ENCODE results near the gene FAM117B. TPM values are rescaled to one million over a fixed set of nuclear protein-coding genes. Genes with fewer than 3 reads are reported as not detected.

The FAM117B gene
- total RNA-seq, 4 donors from 2014 or later: 0.26 to 14.0 (median 8.9) TPM

- Histone ChIP-seq H3K36me3 (no peaks in the 10 kb centered on the region), H3K4me1 (no peaks in the 10 kb centered on the region), H3K4me3 (no peak overlapping the region), H3K9me3 (no peaks in the 10 kb centered on the region), H3K27ac (no peak overlapping the region), H3K27me3 (no peaks in the 10 kb centered on the region)
- DNase-seq: no peak
- intact Hi-C loops (cut with DNase I; ENCODE audit: low total_unique reads): no loop called here
- TF ChIP-seq CTCF (IDR thresholded peaks at IDR 0.05) (no peak), POLR2A (IDR thresholded peaks at IDR 0.05) (no peak)
Observed at GRCh38 chr2:202769201-202769600, 134.4 kb downstream of the FAM117B start.

- no peak for TF ChIP-seq POLR2A (IDR thresholded peaks at IDR 0.05)
Observed at GRCh38 chr2:202771336-202771735, 136.6 kb downstream of the FAM117B start.

GRCh38 chr2:202771741-202772460, 137.1 kb downstream of the FAM117B start:
- intact Hi-C loops (cut with DNase I; ENCODE audit: low total_unique reads): no loop called here

More at GRCh38 chr2:202771336-202771735, 136.6 kb downstream of the FAM117B start:
- H3K9me3 ChIP-seq: no peaks in the 10 kb centered on the region
- no peaks in the 10 kb centered on the region for H3K27me3 ChIP-seq
- DNase-seq: no peak
- H3K36me3 ChIP-seq: no peaks in the 10 kb centered on the region
- no peaks in the 10 kb centered on the region for H3K4me1 ChIP-seq
- intact Hi-C loops (cut with DNase I; ENCODE audit: low total_unique reads): no loop called here
- H3K27ac ChIP-seq: no peak overlapping the region
- H3K4me3 ChIP-seq: no peak overlapping the region

GRCh38 chr2:202773301-202773973, 138.7 kb downstream of the FAM117B start:
- no peaks in the 10 kb centered on the region for H3K9me3 ChIP-seq
- no peak for TF ChIP-seq CTCF (IDR thresholded peaks at IDR 0.05)
- TF ChIP-seq POLR2A (IDR thresholded peaks at IDR 0.05): no peak
- DNase-seq: no peak
- H3K4me3 ChIP-seq: no peak overlapping the region
- no peaks in the 10 kb centered on the region for H3K27me3 ChIP-seq
- intact Hi-C loops (cut with DNase I; ENCODE audit: low total_unique reads): no loop called here
- H3K4me1 ChIP-seq: no peaks in the 10 kb centered on the region
- H3K27ac ChIP-seq: no peak overlapping the region
- H3K36me3 ChIP-seq: no peaks in the 10 kb centered on the region

More at GRCh38 chr2:202771741-202772460, 137.1 kb downstream of the FAM117B start:
- no peaks in the 10 kb centered on the region for H3K9me3 ChIP-seq
- no peak overlapping the region for H3K4me3 ChIP-seq
- TF ChIP-seq POLR2A (IDR thresholded peaks at IDR 0.05) (no peak), CTCF (IDR thresholded peaks at IDR 0.05) (no peak)
- no peak overlapping the region for H3K27ac ChIP-seq
- no peaks in the 10 kb centered on the region for H3K27me3 ChIP-seq
- no peaks in the 10 kb centered on the region for H3K36me3 ChIP-seq
- DNase-seq: peak; percentile 34 to 49
- no peaks in the 10 kb centered on the region for H3K4me1 ChIP-seq

GRCh38 chr2:202774104-202774503, 139.3 kb downstream of the FAM117B start:
- no peak overlapping the region for H3K4me3 ChIP-seq
- no peak overlapping the region for H3K27ac ChIP-seq
- TF ChIP-seq POLR2A (IDR thresholded peaks at IDR 0.05) (no peak), CTCF (IDR thresholded peaks at IDR 0.05) (no peak)
- H3K4me1 ChIP-seq: no peaks in the 10 kb centered on the region
- intact Hi-C loops (cut with DNase I; ENCODE audit: low total_unique reads): no loop called here
- H3K9me3 ChIP-seq: no peaks in the 10 kb centered on the region
- DNase-seq: no peak
- no peaks in the 10 kb centered on the region for H3K27me3 ChIP-seq
- no peaks in the 10 kb centered on the region for H3K36me3 ChIP-seq

Measured in uterus (tissue), 4 donors.